HepG2 (cell line): Measurements from ENCODE around the gene TNFRSF11A. TPM values are rescaled to one million over a fixed set of nuclear protein-coding genes. Genes with fewer than 3 reads are reported as not detected.
A peak's percentile ranks its signal among the peaks of the same experiment; 100 is the strongest.

Experiments used
- HIC2 ChIP-seq: sonication (generic); formaldehyde crosslinking; IDR thresholded peaks from 2 replicates; pipeline ENCODE4 v1.9.0; 2022; ENCODE audit warnings: low read depth, missing genetic modification reagents
- KDM4B ChIP-seq: sonication (generic); formaldehyde crosslinking; IDR thresholded peaks from 2 replicates; pipeline ENCODE4 v1.4.0; 2020; ENCODE audit warnings: missing genetic modification reagents
- MXI1 ChIP-seq: IDR thresholded peaks from 3 replicates; pipeline ENCODE4 v1.6.1; 2012; ENCODE audit warnings: low read depth, low read length, inconsistent platforms, borderline replicate concordance
- RAD21 ChIP-seq: fragments of 450-650 bp; formaldehyde crosslinking; IDR thresholded peaks from 2 replicates; pipeline ENCODE4 v1.5.0; 2020; ENCODE audit warnings: mild to moderate bottlenecking
- SAP130 ChIP-seq: IDR thresholded peaks from 2 replicates; pipeline ENCODE4 v1.6.1; 2016; ENCODE audit warnings: low read depth
- SNAI1 ChIP-seq: sonication (generic); formaldehyde crosslinking; IDR thresholded peaks from 2 replicates; pipeline ENCODE4 v1.5.0; 2020; ENCODE audit warnings: mild to moderate bottlenecking, missing genetic modification reagents, borderline replicate concordance
- SP1 ChIP-seq, 2 experiments: fragments of 450-650 bp in 1 of 2; sonication (generic) in 1 of 2; formaldehyde crosslinking in 1 of 2; IDR thresholded peaks; 2 replicates each; pipeline versions ENCODE4 v1.4.0 to v1.6.1; 2016 to 2020; ENCODE audit warnings: missing genetic modification reagents in 1 of 2
- SP2 ChIP-seq: sonication (generic); formaldehyde crosslinking; IDR thresholded peaks from 2 replicates; pipeline ENCODE4 v1.5.1; 2020; ENCODE audit warnings: mild to moderate bottlenecking, missing genetic modification reagents
- SRSF4 ChIP-seq: fragments of 200-400 bp; formaldehyde crosslinking; IDR thresholded peaks from one replicate; pipeline ENCODE4 v1.6.1; 2018; ENCODE audit warnings: mild to moderate bottlenecking, low read depth, low read length, moderate library complexity; ENCODE audit not compliant: poor library complexity, severe bottlenecking
- YY1 ChIP-seq: IDR thresholded peaks from 2 replicates; pipeline ENCODE4 v1.6.1; 2011; ENCODE audit warnings: low read length, low read depth, moderate library complexity, mild to moderate bottlenecking; ENCODE audit not compliant: insufficient read depth, insufficient replicate concordance
- ZNF17 ChIP-seq: sonication (generic); formaldehyde crosslinking; IDR thresholded peaks from 2 replicates; pipeline ENCODE4 v1.5.0; 2020; ENCODE audit warnings: mild to moderate bottlenecking, missing genetic modification reagents
- ZNF383 ChIP-seq: sonication (generic); formaldehyde crosslinking; IDR thresholded peaks from 2 replicates; pipeline ENCODE4 v1.4.0; 2020; ENCODE audit warnings: missing genetic modification reagents, mild to moderate bottlenecking, borderline replicate concordance
- ZNF441 ChIP-seq: sonication (generic); formaldehyde crosslinking; IDR thresholded peaks from 2 replicates; pipeline ENCODE4 v1.7.0; 2021; ENCODE audit warnings: missing genetic modification reagents, borderline replicate concordance
- ZNF552 ChIP-seq: sonication (generic); formaldehyde crosslinking; IDR thresholded peaks from 2 replicates; pipeline ENCODE4 v1.9.0; 2022; ENCODE audit warnings: missing genetic modification reagents, mild to moderate bottlenecking, borderline replicate concordance
- ZNF737 ChIP-seq: sonication (generic); formaldehyde crosslinking; IDR thresholded peaks from 2 replicates; pipeline ENCODE4 v1.5.0; 2020; ENCODE audit warnings: missing genetic modification reagents, mild to moderate bottlenecking, borderline replicate concordance
- ZNF768 ChIP-seq: sonication (generic); formaldehyde crosslinking; IDR thresholded peaks from 2 replicates; pipeline ENCODE4 v1.4.0; 2020; ENCODE audit warnings: missing genetic modification reagents
- ZNF83 ChIP-seq: sonication (generic); formaldehyde crosslinking; IDR thresholded peaks from 2 replicates; pipeline ENCODE4 v1.4.0; 2020; ENCODE audit warnings: missing genetic modification reagents, mild to moderate bottlenecking, borderline replicate concordance
- ZNF891 ChIP-seq: sonication (generic); formaldehyde crosslinking; IDR thresholded peaks from 2 replicates; pipeline ENCODE4 v1.5.0; 2020; ENCODE audit warnings: mild to moderate bottlenecking, missing genetic modification reagents
- polyA plus RNA-seq, 8 experiments: library from polyadenylated mRNA; depleted of rRNA in 3 of 8; stranded (reverse) in 7 of 8; unstranded in 1 of 8; fragments of >200 nt; fragmentation: Illumina TruSeq in 4 of 8; extraction: Trizol in 4 of 8; gene quantifications; 2 replicates each; pipeline versions ENCODE4 v1.2.1 to v1.2.3, GENCODE V29; 2011 to 2016; ENCODE audit warnings: low read depth in 4 of 8, missing spikeins in 1 of 8, mixed read lengths in 1 of 8; ENCODE audit not compliant: insufficient read depth in 1 of 8
- total RNA-seq, 5 experiments: library from RNA; depleted of rRNA; stranded (reverse); fragments of >200 nt; fragmentation: Illumina TruSeq; extraction: Trizol; gene quantifications; 2 replicates each; pipeline ENCODE4 v1.2.3, GENCODE V29; 2016; ENCODE audit warnings: low read depth in 1 of 5
- TF ChIP-seq, protein P1 (sequence below): sonication (generic); formaldehyde crosslinking; IDR thresholded peaks from 2 replicates; pipeline ENCODE4 v1.9.0; 2022; ENCODE audit warnings: missing genetic modification reagents, mild to moderate bottlenecking, borderline replicate concordance
- TF ChIP-seq, protein P2 (sequence below): sonication (generic); formaldehyde crosslinking; IDR thresholded peaks from 2 replicates; pipeline ENCODE4 v1.8.0; 2022; ENCODE audit warnings: missing genetic modification reagents, mild to moderate bottlenecking, borderline replicate concordance
- TF ChIP-seq, protein P3 (sequence below): sonication (generic); formaldehyde crosslinking; IDR thresholded peaks from 2 replicates; pipeline ENCODE4 v1.8.1; 2023; ENCODE audit warnings: mild to moderate bottlenecking, moderate library complexity, missing genetic modification reagents

TNFRSF11A gene
- total and polyA plus RNA-seq, 2 of the 13 experiments (the other 11 are each of a cell fraction or from before 2014, with no cell fraction given), result 4.6 to 6.4 TPM

GRCh38 chr18:62324917-62325805, at the start of gene TNFRSF11A (continued):
- TF ChIP-seq SRSF4 (no peak), ZNF768 (CRISPR knock-in tag) (peak; percentile 32; the same call in 1 of the 2 replicates), SP1 (IDR thresholded peaks at IDR 0.05) (no peak), SP1 (CRISPR knock-in tag; IDR thresholded peaks at IDR 0.05) (0 out of 2 replicates have a peak, but pooled peaks have one; percentile 27), ZNF737 (CRISPR knock-in tag) (no peak), HIC2 (0 out of 2 replicates have a peak, but pooled peaks have one; percentile 20), KDM4B (CRISPR knock-in tag) (no peak), YY1 (peak; percentile 36), ZNF17 (CRISPR knock-in tag) (no peak), ZNF891 (CRISPR knock-in tag) (no peak), ZNF383 (CRISPR knock-in tag) (no peak), ZNF552 (CRISPR knock-in tag) (no peak), SNAI1 (CRISPR knock-in tag) (0 out of 2 replicates have a peak, but pooled peaks have one; percentile 69), ZNF83 (0 out of 2 replicates have a peak, but pooled peaks have one; percentile 46), RAD21 (peak; percentile 39; the same call in 1 of the 2 replicates), MXI1 (0 out of 3 replicates have a peak, but pooled peaks have one; percentile 18), ZNF441 (CRISPR knock-in tag) (no peak), SP2 (CRISPR knock-in tag) (no peak), SAP130 (CRISPR knock-in tag) (peak; percentile 10)
- TF ChIP-seq, protein P1, sequence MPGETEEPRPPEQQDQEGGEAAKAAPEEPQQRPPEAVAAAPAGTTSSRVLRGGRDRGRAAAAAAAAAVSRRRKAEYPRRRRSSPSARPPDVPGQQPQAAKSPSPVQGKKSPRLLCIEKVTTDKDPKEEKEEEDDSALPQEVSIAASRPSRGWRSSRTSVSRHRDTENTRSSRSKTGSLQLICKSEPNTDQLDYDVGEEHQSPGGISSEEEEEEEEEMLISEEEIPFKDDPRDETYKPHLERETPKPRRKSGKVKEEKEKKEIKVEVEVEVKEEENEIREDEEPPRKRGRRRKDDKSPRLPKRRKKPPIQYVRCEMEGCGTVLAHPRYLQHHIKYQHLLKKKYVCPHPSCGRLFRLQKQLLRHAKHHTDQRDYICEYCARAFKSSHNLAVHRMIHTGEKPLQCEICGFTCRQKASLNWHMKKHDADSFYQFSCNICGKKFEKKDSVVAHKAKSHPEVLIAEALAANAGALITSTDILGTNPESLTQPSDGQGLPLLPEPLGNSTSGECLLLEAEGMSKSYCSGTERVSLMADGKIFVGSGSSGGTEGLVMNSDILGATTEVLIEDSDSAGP (CRISPR knock-in tag), result peak; percentile 50; the same call in 1 of the 2 replicates
- TF ChIP-seq, protein P2, sequence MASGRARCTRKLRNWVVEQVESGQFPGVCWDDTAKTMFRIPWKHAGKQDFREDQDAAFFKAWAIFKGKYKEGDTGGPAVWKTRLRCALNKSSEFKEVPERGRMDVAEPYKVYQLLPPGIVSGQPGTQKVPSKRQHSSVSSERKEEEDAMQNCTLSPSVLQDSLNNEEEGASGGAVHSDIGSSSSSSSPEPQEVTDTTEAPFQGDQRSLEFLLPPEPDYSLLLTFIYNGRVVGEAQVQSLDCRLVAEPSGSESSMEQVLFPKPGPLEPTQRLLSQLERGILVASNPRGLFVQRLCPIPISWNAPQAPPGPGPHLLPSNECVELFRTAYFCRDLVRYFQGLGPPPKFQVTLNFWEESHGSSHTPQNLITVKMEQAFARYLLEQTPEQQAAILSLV (CRISPR knock-in tag), result no peak
- TF ChIP-seq, protein P3, sequence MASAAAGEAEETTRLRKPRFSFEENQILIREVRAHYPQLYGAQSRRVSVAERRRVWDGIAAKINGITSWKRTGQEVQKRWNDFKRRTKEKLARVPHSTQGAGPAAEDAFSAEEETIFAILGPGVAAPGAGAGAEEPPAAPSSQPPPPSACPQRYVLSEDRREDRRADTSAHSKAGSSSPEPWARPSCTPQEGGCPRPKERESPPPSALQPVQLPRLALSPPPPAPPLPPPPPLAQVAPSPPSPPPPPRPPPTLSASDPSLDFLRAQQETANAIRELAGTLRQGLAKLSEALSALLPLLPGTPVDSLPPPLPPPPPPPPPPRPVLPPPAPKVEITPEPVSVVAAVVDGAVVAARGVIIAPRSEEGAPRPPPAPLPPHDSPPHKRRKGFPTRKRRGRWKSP (CRISPR knock-in tag), result peak; percentile 74; the same call in 1 of the 2 replicates
